Activated naive CD4-positive, alpha-beta T cell treated with anti-CD3 and anti-CD28 coated beads, Interleukin-2, amount 50 U/mL, for 72 hours (primary cell): ENCODE results near the gene STAB2. TPM values are rescaled to one million over a fixed set of nuclear protein-coding genes. Genes with fewer than 3 reads are reported as not detected.

ENCODE experiments used
- ATAC-seq, 2 donors: fragments of 150-1000 bp; cut with Tn5 transposase; 2 replicates each; pipeline ENCODE4 v1.10.0; 2021; ENCODE audit warnings: mild to moderate bottlenecking in 2 of 2, moderate library complexity in 2 of 2
- DNase-seq, 2 donors: peaks; one replicate each; pipeline ENCODE4 v3.0.0; 2021 to 2022; ENCODE audit warnings: low spot score in 2 of 2
- H3K27ac Mint-ChIP-seq, 2 donors: one replicate each; pipeline ENCODE4 v1.8.0; 2022; ENCODE audit warnings: mild to moderate bottlenecking in 2 of 2, mixed read lengths in 2 of 2
- H3K36me3 Mint-ChIP-seq, 2 donors: one replicate each; pipeline ENCODE4 v1.8.0; 2022; ENCODE audit warnings: mixed read lengths in 2 of 2
- H3K9me3 Mint-ChIP-seq, 2 donors: one replicate each; pipeline ENCODE4 v1.8.0; 2022; ENCODE audit warnings: mixed read lengths in 2 of 2
- total RNA-seq, 2 donors: library from RNA; stranded (reverse); gene quantifications; one replicate each; pipeline ENCODE4 v1.2.3, GENCODE V29; 2022

Gene STAB2
- total RNA-seq, 2 donors from 2014 or later = not detected

- ATAC-seq = no peak
Observed at GRCh38 chr12:103668520-103668919, 81.4 kb downstream of the STAB2 start.

GRCh38 chr12:103671367-103671766 is 84.3 kb downstream of the STAB2 start:
- Mint-ChIP-seq H3K27ac (no peak overlapping the region), H3K36me3 (no peaks in the 10 kb centered on the region), H3K9me3 (no peaks in the 10 kb centered on the region)
- ATAC-seq (no peak), DNase-seq (no peak)

More at GRCh38 chr12:103668520-103668919, 81.4 kb downstream of the STAB2 start:
- Mint-ChIP-seq H3K36me3 (no peaks in the 10 kb centered on the region), H3K9me3 (no peaks in the 10 kb centered on the region), H3K27ac (no peak overlapping the region)
- no peak for DNase-seq

- Mint-ChIP-seq H3K9me3 (no peaks in the 10 kb centered on the region), H3K36me3 (no peaks in the 10 kb centered on the region), H3K27ac (peak overlapping the region in 1 of 2 donors; percentile 5)
- ATAC-seq (no peak), DNase-seq (no peak)
Observed at GRCh38 chr12:103672401-103673119, 85.5 kb downstream of the STAB2 start.

- no peak for ATAC-seq
- Mint-ChIP-seq H3K9me3 (no peaks in the 10 kb centered on the region), H3K27ac (no peak overlapping the region)
Observed at GRCh38 chr12:103673487-103673886, 86.4 kb downstream of the STAB2 start.

GRCh38 chr12:103673891-103674375 is 86.9 kb downstream of the STAB2 start:
- no peak overlapping the region for H3K27ac Mint-ChIP-seq
- DNase-seq (no peak), ATAC-seq (no peak)
- H3K9me3 Mint-ChIP-seq = no peaks in the 10 kb centered on the region
- H3K36me3 Mint-ChIP-seq = no peaks in the 10 kb centered on the region

More at GRCh38 chr12:103673487-103673886, 86.4 kb downstream of the STAB2 start:
- DNase-seq = no peak
- no peaks in the 10 kb centered on the region for H3K36me3 Mint-ChIP-seq

- H3K36me3 Mint-ChIP-seq = no peaks in the 10 kb centered on the region
- no peak overlapping the region for H3K27ac Mint-ChIP-seq
- ATAC-seq = no peak
- H3K9me3 Mint-ChIP-seq = no peaks in the 10 kb centered on the region
- no peak for DNase-seq
Observed at GRCh38 chr12:103676893-103677292, 89.8 kb downstream of the STAB2 start.

- Mint-ChIP-seq H3K9me3 (no peaks in the 10 kb centered on the region), H3K27ac (no peak overlapping the region), H3K36me3 (no peaks in the 10 kb centered on the region)
- DNase-seq (no peak), ATAC-seq (no peak)
Observed at GRCh38 chr12:103677341-103677740, 90.3 kb downstream of the STAB2 start.

- no peak overlapping the region for H3K27ac Mint-ChIP-seq
- no peaks in the 10 kb centered on the region for H3K36me3 Mint-ChIP-seq
- no peak for ATAC-seq
- H3K9me3 Mint-ChIP-seq = no peaks in the 10 kb centered on the region
- no peak for DNase-seq
Observed at GRCh38 chr12:103677905-103678304, 90.8 kb downstream of the STAB2 start.

GRCh38 chr12:103679421-103680170 is 92.5 kb downstream of the STAB2 start:
- no peak for DNase-seq
- Mint-ChIP-seq H3K27ac (no peak overlapping the region), H3K36me3 (no peaks in the 10 kb centered on the region), H3K9me3 (no peaks in the 10 kb centered on the region)
- ATAC-seq = no peak

GRCh38 chr12:103680591-103681141 is 93.6 kb downstream of the STAB2 start:
- Mint-ChIP-seq H3K27ac (no peak overlapping the region), H3K36me3 (no peaks in the 10 kb centered on the region), H3K9me3 (no peaks in the 10 kb centered on the region)
- ATAC-seq = peak in 1 of 2 donors; percentile 69
- no peak for DNase-seq

- no peaks in the 10 kb centered on the region for H3K9me3 Mint-ChIP-seq
- H3K27ac Mint-ChIP-seq = no peak overlapping the region
- ATAC-seq (no peak), DNase-seq (no peak)
- no peaks in the 10 kb centered on the region for H3K36me3 Mint-ChIP-seq
Observed at GRCh38 chr12:103686026-103686425, 99.0 kb downstream of the STAB2 start.

- Mint-ChIP-seq H3K9me3 (no peaks in the 10 kb centered on the region), H3K36me3 (no peaks in the 10 kb centered on the region), H3K27ac (no peak overlapping the region)
- DNase-seq (no peak), ATAC-seq (no peak)
Observed at GRCh38 chr12:103687253-103687652, 100.2 kb downstream of the STAB2 start.

GRCh38 chr12:103688376-103689063 is 101.4 kb downstream of the STAB2 start:
- DNase-seq (no peak), ATAC-seq (peak in 1 of 2 donors; percentile 83)
- no peak overlapping the region for H3K27ac Mint-ChIP-seq
- no peaks in the 10 kb centered on the region for H3K36me3 Mint-ChIP-seq
- no peaks in the 10 kb centered on the region for H3K9me3 Mint-ChIP-seq

- no peak for ATAC-seq
Observed at GRCh38 chr12:103690426-103690825, 103.4 kb downstream of the STAB2 start.

GRCh38 chr12:103691063-103691462 is 104.0 kb downstream of the STAB2 start:
- no peaks in the 10 kb centered on the region for H3K36me3 Mint-ChIP-seq
- H3K27ac Mint-ChIP-seq = no peak overlapping the region
- no peak for DNase-seq
- no peak for ATAC-seq
- H3K9me3 Mint-ChIP-seq = no peaks in the 10 kb centered on the region

More at GRCh38 chr12:103690426-103690825, 103.4 kb downstream of the STAB2 start:
- Mint-ChIP-seq H3K9me3 (no peaks in the 10 kb centered on the region), H3K27ac (no peak overlapping the region), H3K36me3 (no peaks in the 10 kb centered on the region)
- no peak for DNase-seq

- Mint-ChIP-seq H3K9me3 (no peaks in the 10 kb centered on the region), H3K27ac (no peak overlapping the region), H3K36me3 (no peaks in the 10 kb centered on the region)
- DNase-seq (no peak), ATAC-seq (no peak)
Observed at GRCh38 chr12:103696101-103696500, 109.0 kb downstream of the STAB2 start.
